Parathyroid adenoma (tissue), 2 donors: Measurements from ENCODE around the gene ZNF664.

Source experiments
- H2AFZ ChIP-seq: fragments of 300-600 bp; sonication (generic); one replicate; pipeline ENCODE4 v1.7.0; 2017; ENCODE audit warnings: antibody characterized with exemption, mild to moderate bottlenecking
- H3K27ac ChIP-seq: fragments of 300-600 bp; sonication (generic); one replicate; pipeline ENCODE4 v1.7.0; 2017
- H3K27me3 ChIP-seq: fragments of 300-600 bp; sonication (generic); one replicate; pipeline ENCODE4 v1.7.0; 2017; ENCODE audit warnings: low read length; ENCODE audit not compliant: control insufficient read depth, insufficient read depth
- H3K36me3 ChIP-seq: fragments of 300-600 bp; sonication (generic); one replicate; pipeline ENCODE4 v1.7.0; 2017; ENCODE audit warnings: low read length; ENCODE audit not compliant: control insufficient read depth, insufficient read depth
- H3K4me1 ChIP-seq: fragments of 300-600 bp; sonication (generic); one replicate; pipeline ENCODE4 v1.7.0; 2017; ENCODE audit warnings: control low read depth
- H3K4me2 ChIP-seq: fragments of 300-600 bp; sonication (generic); one replicate; pipeline ENCODE4 v1.7.0; 2017; ENCODE audit warnings: low read length
- H3K4me3 ChIP-seq: fragments of 300-600 bp; sonication (generic); one replicate; pipeline ENCODE4 v1.7.0; 2017; ENCODE audit warnings: low read depth, low read length
- H3K79me2 ChIP-seq: fragments of 300-600 bp; sonication (generic); one replicate; pipeline ENCODE4 v1.7.0; 2017; ENCODE audit warnings: control low read depth
- H3K9ac ChIP-seq: fragments of 300-600 bp; sonication (generic); one replicate; pipeline ENCODE4 v1.7.0; 2017; ENCODE audit warnings: mild to moderate bottlenecking
- H3K9me3 ChIP-seq: fragments of 300-600 bp; sonication (generic); one replicate; pipeline ENCODE4 v1.7.0; 2017; ENCODE audit warnings: low read length; ENCODE audit not compliant: control insufficient read depth
- CTCF ChIP-seq: fragments of 300-600 bp; sonication (generic); IDR thresholded peaks from one replicate; pipeline ENCODE4 v1.7.0; 2017; ENCODE audit warnings: antibody characterized with exemption, mild to moderate bottlenecking
- donor health status: primary hyperparathyroidism.

The ZNF664 gene

DNA sequence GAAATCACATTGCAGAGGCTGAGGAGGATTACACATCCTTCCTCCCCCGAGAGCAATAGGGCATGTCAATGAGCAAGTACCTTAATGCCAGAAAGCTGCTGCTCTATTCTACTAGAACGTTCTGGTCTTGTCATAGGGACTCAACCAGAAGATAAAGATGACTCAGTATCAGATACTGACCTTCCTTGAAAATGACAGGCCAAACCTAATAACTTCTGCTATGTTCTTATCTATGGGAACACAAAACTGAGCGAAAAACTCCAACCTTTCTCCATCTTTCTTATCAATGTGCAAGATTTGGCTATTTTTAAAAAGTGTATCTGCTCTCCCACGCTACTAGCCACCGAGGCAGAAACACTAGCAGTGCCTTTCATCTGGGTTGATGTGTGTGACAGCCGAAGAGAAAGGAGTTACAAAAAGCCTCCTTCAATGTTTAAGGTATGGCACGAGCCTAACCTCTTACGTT, 5.9 kb upstream of the ZNF664 start:
- Histone ChIP-seq H3K4me1 (peaks cover 18% of the 10 kb centered on the region), H3K9ac (no peak overlapping the region), H3K36me3 (no peaks in the 10 kb centered on the region), H3K4me3 (no peak overlapping the region), H2AFZ (no peak overlapping the region), H3K79me2 (peaks cover 12% of the 10 kb centered on the region), H3K27ac (no peak overlapping the region), H3K4me2 (no peak overlapping the region), H3K9me3 (no peaks in the 10 kb centered on the region), H3K27me3 (no peaks in the 10 kb centered on the region)
- TF ChIP-seq CTCF: no peak

DNA sequence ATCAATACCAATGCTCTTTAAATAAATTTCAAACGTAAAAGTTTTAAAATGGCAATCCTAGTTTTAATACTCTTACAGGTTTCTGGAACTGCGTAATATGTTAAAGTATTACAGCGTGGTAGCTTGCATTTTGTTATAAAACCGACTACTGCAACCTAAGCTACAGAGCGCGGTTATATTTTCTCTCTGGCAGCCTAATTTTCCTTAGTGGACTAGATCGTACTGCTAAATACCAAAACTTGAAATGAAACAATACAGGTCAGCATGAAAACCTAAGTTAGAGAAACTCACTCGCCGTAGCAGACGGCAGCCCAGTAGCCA, 1.6 kb upstream of the ZNF664 start:
- H3K36me3 ChIP-seq: no peaks in the 10 kb centered on the region
- H2AFZ ChIP-seq: peak overlapping the region; percentile 89
- H3K4me1 ChIP-seq: peaks cover 19% of the 10 kb centered on the region
- H3K4me3 ChIP-seq: peak overlapping the region; percentile 65
- peaks cover 18% of the 10 kb centered on the region for H3K79me2 ChIP-seq
- peak overlapping the region; percentile 58 for H3K9ac ChIP-seq
- H3K4me2 ChIP-seq: peak overlapping the region; percentile 70
- TF ChIP-seq CTCF: no peak
- H3K27me3 ChIP-seq: no peaks in the 10 kb centered on the region
- H3K27ac ChIP-seq: peak overlapping the region; percentile 89
- H3K9me3 ChIP-seq: no peaks in the 10 kb centered on the region

GRCh38 chr12:123971770-123972456, 1.1 kb upstream of the ZNF664 start:
- peak overlapping the region; percentile 89 for H2AFZ ChIP-seq
- peak overlapping the region; percentile 65 for H3K4me3 ChIP-seq
- H3K9ac ChIP-seq: peak overlapping the region; percentile 58
- H3K36me3 ChIP-seq: no peaks in the 10 kb centered on the region
- H3K4me1 ChIP-seq: peaks cover 19% of the 10 kb centered on the region
- no peaks in the 10 kb centered on the region for H3K27me3 ChIP-seq
- no peak for TF ChIP-seq CTCF
- peak overlapping the region; percentile 89 for H3K27ac ChIP-seq
- H3K4me2 ChIP-seq: peak overlapping the region; percentile 70
- H3K9me3 ChIP-seq: no peaks in the 10 kb centered on the region
- peaks cover 22% of the 10 kb centered on the region for H3K79me2 ChIP-seq

- no peaks in the 10 kb centered on the region for H3K27me3 ChIP-seq
- H2AFZ ChIP-seq: peak overlapping the region; percentile 71
- H3K4me3 ChIP-seq: peak overlapping the region; percentile 64
- no peaks in the 10 kb centered on the region for H3K36me3 ChIP-seq
- H3K27ac ChIP-seq: peak overlapping the region; percentile 73
- H3K4me2 ChIP-seq: peak overlapping the region; percentile 75
- no peak for TF ChIP-seq CTCF
- H3K79me2 ChIP-seq: peaks cover 31% of the 10 kb centered on the region
- H3K4me1 ChIP-seq: peaks cover 18% of the 10 kb centered on the region
- no peak overlapping the region for H3K9ac ChIP-seq
- H3K9me3 ChIP-seq: no peaks in the 10 kb centered on the region
Observed at GRCh38 chr12:123973552-123974341, 732 bp downstream of the ZNF664 start.
